A549 (cell line): ENCODE measurements around the gene TRPV4. TPM values are rescaled to one million over a fixed set of nuclear protein-coding genes. Genes with fewer than 3 reads are reported as not detected.

Source experiments
- ATAC-seq, 2 experiments: fragments of 200-7000 bp in 1 of 2; fragments of >200 bp in 1 of 2; cut with Nextera tagmentation in 1 of 2; cut with Tn5 transposase in 1 of 2; 3 replicates each; pipeline versions ENCODE4 v1.8.0 to v1.9.1; 2018 to 2020; ENCODE audit warnings: mild to moderate bottlenecking in 1 of 2, moderate library complexity in 1 of 2
- CTCF ChIA-PET: fragments of 300-600 bp; sonication (Branson Sonifier 250); formaldehyde crosslinking; extraction: SDS; loops from one replicate; lab custom pipeline; 2021; ENCODE audit warnings: antibody characterized with exemption, inconsistent platforms; lab: Yijun Ruan, JAX
- POLR2A ChIA-PET: fragments of 350-600 bp; formaldehyde crosslinking; extraction: SDS; loops from one replicate; lab custom pipeline; 2021; ENCODE audit warnings: antibody characterized with exemption, inconsistent platforms; lab: Yijun Ruan, JAX
- DNase-seq, 2 experiments: peaks; one replicate each; pipeline versions ENCODE4 v3.0.0 to v3.0.0-alpha.2; 2011 to 2016; ENCODE audit warnings: low read depth in 1 of 2, low spot score in 1 of 2
- FAIRE-seq: peaks from 2 replicates; lab custom pipeline; 2011; peaks lifted over from hg19 to GRCh38; lab: Jason Lieb, UNC
- H3K27ac ChIP-seq, 2 experiments: fragments of >200 bp; sonication (Bioruptor Twin); formaldehyde crosslinking; 3 replicates each; pipeline ENCODE4 v1.5.1; 2016 to 2017
- H3K4me1 ChIP-seq: fragments of >200 bp; sonication (Bioruptor Twin); formaldehyde crosslinking; 3 replicates; pipeline ENCODE4 v1.6.1; 2016
- H3K4me2 ChIP-seq: fragments of >200 bp; sonication (Bioruptor Twin); formaldehyde crosslinking; 3 replicates; pipeline ENCODE4 v1.6.1; 2016
- H3K4me3 ChIP-seq: fragments of >200 bp; sonication (Bioruptor Twin); formaldehyde crosslinking; 3 replicates; pipeline ENCODE4 v1.5.1; 2016
- H3K9me3 ChIP-seq: fragments of >200 bp; sonication (Bioruptor Twin); formaldehyde crosslinking; 3 replicates; pipeline ENCODE4 v1.6.1; 2016
- ATOH8 ChIP-seq: fragments of 250-450 bp; sonication (Bioruptor Pico); IDR thresholded peaks from 2 replicates; pipeline ENCODE4 v1.5.0; 2020; ENCODE audit warnings: low read depth, mild to moderate bottlenecking, moderate library complexity
- BCL3 ChIP-seq: fragments of >200 bp; sonication (Bioruptor Twin); formaldehyde crosslinking; IDR thresholded peaks from 3 replicates; pipeline ENCODE4 v1.6.1; 2016
- CBX8 ChIP-seq: fragments of 200-600 bp; sonication (generic); IDR thresholded peaks from 2 replicates; pipeline ENCODE4 v1.6.1; 2016
- FOXS1 ChIP-seq: fragments of 250-450 bp; sonication (Bioruptor Pico); IDR thresholded peaks from 2 replicates; pipeline ENCODE4 v1.5.0; 2020; ENCODE audit warnings: mild to moderate bottlenecking, moderate library complexity
- HDAC2 ChIP-seq: fragments of 200-600 bp; sonication (generic); IDR thresholded peaks from 2 replicates; pipeline ENCODE4 v1.6.1; 2016
- HOXA7 ChIP-seq: fragments of 250-450 bp; sonication (Bioruptor Pico); IDR thresholded peaks from 2 replicates; pipeline ENCODE4 v1.5.0; 2020; ENCODE audit warnings: mild to moderate bottlenecking, moderate library complexity
- JUN ChIP-seq, 2 experiments: fragments of >200 bp; sonication (Bioruptor Twin); formaldehyde crosslinking; IDR thresholded peaks; 2 replicates in 1 of 2; 3 replicates in 1 of 2; pipeline ENCODE4 v1.6.1; 2016 to 2017
- KDM1A ChIP-seq: fragments of 200-600 bp; sonication (generic); IDR thresholded peaks from 2 replicates; pipeline ENCODE4 v1.6.1; 2016; ENCODE audit warnings: low read depth, mild to moderate bottlenecking
- MAFK ChIP-seq: fragments of 450-650 bp; IDR thresholded peaks from 2 replicates; pipeline ENCODE4 v1.6.1; 2014; ENCODE audit not compliant: partially characterized antibody
- NPAS2 ChIP-seq: fragments of 250-450 bp; sonication (Bioruptor Pico); IDR thresholded peaks from 2 replicates; pipeline ENCODE4 v1.8.0; 2022; ENCODE audit warnings: mild to moderate bottlenecking, moderate library complexity, borderline replicate concordance
- NR3C1 ChIP-seq: fragments of >200 bp; sonication (Bioruptor Twin); formaldehyde crosslinking; IDR thresholded peaks from 3 replicates; pipeline ENCODE4 v1.6.1; 2017
- RFX5 ChIP-seq: fragments of 450-650 bp; IDR thresholded peaks from 2 replicates; pipeline ENCODE4 v1.7.1; 2014; ENCODE audit warnings: antibody characterized with exemption, mild to moderate bottlenecking, moderate library complexity
- TP53 ChIP-seq: fragments of 250-450 bp; sonication (Bioruptor Pico); IDR thresholded peaks from 2 replicates; pipeline ENCODE4 v1.5.0; 2021; ENCODE audit warnings: mild to moderate bottlenecking, moderate library complexity
- ZC3H11A ChIP-seq: fragments of 450-650 bp; IDR thresholded peaks from 2 replicates; pipeline ENCODE4 v1.6.1; 2014; ENCODE audit warnings: antibody characterized with exemption, mild to moderate bottlenecking
- ZSCAN20 ChIP-seq: fragments of 250-450 bp; sonication (Bioruptor Pico); IDR thresholded peaks from 2 replicates; pipeline ENCODE4 v1.8.0; 2022; ENCODE audit warnings: mild to moderate bottlenecking, moderate library complexity
- WGBS: methylation state at CpG from one replicate; pipeline ENCODE4 v1.1.6; 2017; ENCODE audit errors: missing lambda C conversion rate; 5-methylcytosine and 5-hydroxymethylcytosine counted together
- polyA plus RNA-seq, 4 experiments: library from polyadenylated mRNA; depleted of rRNA in 3 of 4; stranded (reverse); fragments of >200 nt; fragmentation: RNase III in 1 of 4; extraction: RNeasy Plus Mini Kit Qiagen cat#74134 plus additional on column Dnase treatment in 1 of 4; gene quantifications; 2 replicates in 3 of 4; 3 replicates in 1 of 4; pipeline ENCODE4 v1.2.3, GENCODE V29; 2011 to 2017

TRPV4 gene
- polyA plus RNA-seq, 2 of the 4 experiments (the other 2 are of a cell fraction) = 0.15 to 0.37 TPM

- H3K9me3 ChIP-seq = peaks cover 11% of the 10 kb centered on the region; the same call in 2 of the 3 replicates
- ChIA-PET CTCF (interaction anchor here (2.4 to 9.2 kb wide), 2 partner anchors 14 to 242 kb away, joined by 10 to 88 read pairs; no protein-coding TSS in a partner anchor), POLR2A (no interaction called here)
- no peak overlapping the region for H3K4me3 ChIP-seq
- FAIRE-seq (no peak), ATAC-seq (no peak), DNase-seq (no peak)
- no peaks in the 10 kb centered on the region for H3K4me1 ChIP-seq
- H3K27ac ChIP-seq = no peak overlapping the region
- no peak overlapping the region for H3K4me2 ChIP-seq
- 79% methylated on average over 18 of the region's 18 CpGs for WGBS
- TF ChIP-seq NR3C1 = no peak
- no peak for TF ChIP-seq ATOH8 (CRISPR knock-in tag)
- no peak for TF ChIP-seq ZSCAN20 (CRISPR knock-in tag)
- no peak for TF ChIP-seq CBX8
- no peak for TF ChIP-seq NPAS2
These were observed 72.9 kb downstream of the TRPV4 start for GRCh38 chr12:109760031-109760929.

- WGBS = 85% methylated on average over 13 of the region's 13 CpGs
- ChIA-PET CTCF (interaction anchor here (0.8 to 9.2 kb wide), 5 partner anchors 11 to 326 kb away, joined by 3 to 88 read pairs (median 4); no protein-coding TSS in a partner anchor), POLR2A (no interaction called here)
- FAIRE-seq = no peak
- ATAC-seq = no peak
- Histone ChIP-seq H3K4me3 (no peak overlapping the region), H3K27ac (no peak overlapping the region), H3K9me3 (peaks cover 11% of the 10 kb centered on the region; the same call in 2 of the 3 replicates), H3K4me1 (no peaks in the 10 kb centered on the region), H3K4me2 (no peak overlapping the region)
- TF ChIP-seq RFX5 (no peak), HOXA7 (CRISPR knock-in tag) (no peak), NR3C1 (no peak), ZC3H11A (no peak), BCL3 (no peak), KDM1A (no peak), TP53 (CRISPR knock-in tag) (no peak), CBX8 (no peak), FOXS1 (CRISPR knock-in tag) (no peak)
- DNase-seq = no peak
These were observed 73.6 kb downstream of the TRPV4 start for GRCh38 chr12:109759595-109759994.

GRCh38 chr12:109758426-109759420 is 74.5 kb downstream of the TRPV4 start:
- ChIA-PET POLR2A (no interaction called here), CTCF (interaction anchor here (0.8 to 9.2 kb wide), 6 partner anchors 10 to 331 kb away, joined by 3 to 88 read pairs (median 4); no protein-coding TSS in a partner anchor)
- 62% methylated on average over 15 of the region's 15 CpGs for WGBS

More at GRCh38 chr12:109758426-109759420, 74.5 kb downstream of the TRPV4 start:
- DNase-seq = no peak
- Histone ChIP-seq H3K27ac (no peak overlapping the region), H3K9me3 (peaks cover 11% of the 10 kb centered on the region; the same call in 2 of the 3 replicates), H3K4me3 (no peak overlapping the region), H3K4me2 (no peak overlapping the region), H3K4me1 (no peaks in the 10 kb centered on the region)
- ATAC-seq = no peak
- FAIRE-seq = no peak
- TF ChIP-seq MAFK (no peak), JUN (IDR thresholded peaks at IDR 0.05) (no peak), CBX8 (no peak), ZC3H11A (no peak), HDAC2 (no peak)
